HL-60 (cell line): ENCODE measurements around the gene RUNDC1.
"Not testable (repeated sequence)": the region's sequence is repeated elsewhere in the genome, so short reads cannot be mapped to it uniquely, and the experiment has no call there.

Experiments
- DNase-seq, 2 experiments: peaks; one replicate each; pipeline ENCODE4 v3.0.0-alpha.2; 2010 to 2020; ENCODE audit warnings: low read depth in 1 of 2, low spot score in 1 of 2
- H3K27ac ChIP-seq: fragments of 250-450 bp; sonication (Bioruptor Pico); replicated peaks from 2 replicates; pipeline ENCODE4 v1.5.1; 2020; ENCODE audit warnings: mild to moderate bottlenecking, moderate library complexity
- H3K27me3 ChIP-seq: fragments of 250-450 bp; sonication (Bioruptor Pico); 2 replicates; pipeline ENCODE4 v1.5.1; 2021; ENCODE audit warnings: mild to moderate bottlenecking, moderate library complexity; ENCODE audit not compliant: insufficient read depth, poor library complexity, severe bottlenecking
- H3K4me3 ChIP-seq: replicated peaks from 2 replicates; pipeline ENCODE4 v1.5.1; 2011; ENCODE audit warnings: mild to moderate bottlenecking, control low read depth, low read length; ENCODE audit not compliant: insufficient read depth
- GABPA ChIP-seq: IDR thresholded peaks from 2 replicates; pipeline ENCODE4 v1.6.1; 2012; ENCODE audit warnings: low read depth
- POLR2AphosphoS5 ChIP-seq: IDR thresholded peaks from 2 replicates; pipeline ENCODE4 v1.6.1; 2012; ENCODE audit warnings: low read depth
- SPI1 ChIP-seq: IDR thresholded peaks from 2 replicates; pipeline ENCODE4 v1.6.1; 2012; ENCODE audit warnings: low read depth, mild to moderate bottlenecking, borderline replicate concordance
- TF ChIP-seq, protein P1 (sequence below): IDR thresholded peaks from one replicate; pipeline ENCODE4 v1.5.1; 2011; ENCODE audit warnings: low read length, control low read depth, inconsistent platforms; ENCODE audit not compliant: insufficient read depth
- TF ChIP-seq, protein P2 (sequence below): IDR thresholded peaks from 2 replicates; pipeline ENCODE4 v1.6.1; 2012; ENCODE audit warnings: low read depth; ENCODE audit not compliant: insufficient replicate concordance

RUNDC1 gene

DNA sequence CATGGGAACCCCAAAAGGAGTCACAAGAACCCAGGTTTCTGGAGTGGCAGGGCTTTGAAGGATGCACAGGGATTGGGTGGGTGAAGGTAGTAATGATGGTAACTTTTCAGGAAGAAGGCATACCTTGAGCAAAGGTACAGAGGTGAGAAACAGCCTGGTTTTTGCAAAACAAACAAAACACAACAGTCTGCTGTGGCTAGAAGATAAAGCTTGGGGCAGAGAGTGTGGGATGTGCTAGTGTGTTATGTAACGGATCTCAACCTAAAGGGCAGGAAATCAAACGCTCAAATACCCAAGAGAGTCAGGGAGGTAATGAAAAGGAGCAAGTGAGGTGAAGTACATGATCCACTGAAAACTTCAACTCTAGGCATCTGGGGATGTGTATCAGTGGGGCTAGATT is 5.1 kb upstream of the RUNDC1 start:
- Histone ChIP-seq H3K27me3 (no peaks in the 10 kb centered on the region), H3K4me3 (no peak overlapping the region), H3K27ac (no peak overlapping the region)
- TF ChIP-seq SPI1 (no peak), POLR2AphosphoS5 (no peak), GABPA (no peak)
- TF ChIP-seq, protein P1, sequence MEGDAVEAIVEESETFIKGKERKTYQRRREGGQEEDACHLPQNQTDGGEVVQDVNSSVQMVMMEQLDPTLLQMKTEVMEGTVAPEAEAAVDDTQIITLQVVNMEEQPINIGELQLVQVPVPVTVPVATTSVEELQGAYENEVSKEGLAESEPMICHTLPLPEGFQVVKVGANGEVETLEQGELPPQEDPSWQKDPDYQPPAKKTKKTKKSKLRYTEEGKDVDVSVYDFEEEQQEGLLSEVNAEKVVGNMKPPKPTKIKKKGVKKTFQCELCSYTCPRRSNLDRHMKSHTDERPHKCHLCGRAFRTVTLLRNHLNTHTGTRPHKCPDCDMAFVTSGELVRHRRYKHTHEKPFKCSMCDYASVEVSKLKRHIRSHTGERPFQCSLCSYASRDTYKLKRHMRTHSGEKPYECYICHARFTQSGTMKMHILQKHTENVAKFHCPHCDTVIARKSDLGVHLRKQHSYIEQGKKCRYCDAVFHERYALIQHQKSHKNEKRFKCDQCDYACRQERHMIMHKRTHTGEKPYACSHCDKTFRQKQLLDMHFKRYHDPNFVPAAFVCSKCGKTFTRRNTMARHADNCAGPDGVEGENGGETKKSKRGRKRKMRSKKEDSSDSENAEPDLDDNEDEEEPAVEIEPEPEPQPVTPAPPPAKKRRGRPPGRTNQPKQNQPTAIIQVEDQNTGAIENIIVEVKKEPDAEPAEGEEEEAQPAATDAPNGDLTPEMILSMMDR: no peak
- TF ChIP-seq, protein P2, sequence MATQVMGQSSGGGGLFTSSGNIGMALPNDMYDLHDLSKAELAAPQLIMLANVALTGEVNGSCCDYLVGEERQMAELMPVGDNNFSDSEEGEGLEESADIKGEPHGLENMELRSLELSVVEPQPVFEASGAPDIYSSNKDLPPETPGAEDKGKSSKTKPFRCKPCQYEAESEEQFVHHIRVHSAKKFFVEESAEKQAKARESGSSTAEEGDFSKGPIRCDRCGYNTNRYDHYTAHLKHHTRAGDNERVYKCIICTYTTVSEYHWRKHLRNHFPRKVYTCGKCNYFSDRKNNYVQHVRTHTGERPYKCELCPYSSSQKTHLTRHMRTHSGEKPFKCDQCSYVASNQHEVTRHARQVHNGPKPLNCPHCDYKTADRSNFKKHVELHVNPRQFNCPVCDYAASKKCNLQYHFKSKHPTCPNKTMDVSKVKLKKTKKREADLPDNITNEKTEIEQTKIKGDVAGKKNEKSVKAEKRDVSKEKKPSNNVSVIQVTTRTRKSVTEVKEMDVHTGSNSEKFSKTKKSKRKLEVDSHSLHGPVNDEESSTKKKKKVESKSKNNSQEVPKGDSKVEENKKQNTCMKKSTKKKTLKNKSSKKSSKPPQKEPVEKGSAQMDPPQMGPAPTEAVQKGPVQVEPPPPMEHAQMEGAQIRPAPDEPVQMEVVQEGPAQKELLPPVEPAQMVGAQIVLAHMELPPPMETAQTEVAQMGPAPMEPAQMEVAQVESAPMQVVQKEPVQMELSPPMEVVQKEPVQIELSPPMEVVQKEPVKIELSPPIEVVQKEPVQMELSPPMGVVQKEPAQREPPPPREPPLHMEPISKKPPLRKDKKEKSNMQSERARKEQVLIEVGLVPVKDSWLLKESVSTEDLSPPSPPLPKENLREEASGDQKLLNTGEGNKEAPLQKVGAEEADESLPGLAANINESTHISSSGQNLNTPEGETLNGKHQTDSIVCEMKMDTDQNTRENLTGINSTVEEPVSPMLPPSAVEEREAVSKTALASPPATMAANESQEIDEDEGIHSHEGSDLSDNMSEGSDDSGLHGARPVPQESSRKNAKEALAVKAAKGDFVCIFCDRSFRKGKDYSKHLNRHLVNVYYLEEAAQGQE: no peak
- no peak for DNase-seq

DNA sequence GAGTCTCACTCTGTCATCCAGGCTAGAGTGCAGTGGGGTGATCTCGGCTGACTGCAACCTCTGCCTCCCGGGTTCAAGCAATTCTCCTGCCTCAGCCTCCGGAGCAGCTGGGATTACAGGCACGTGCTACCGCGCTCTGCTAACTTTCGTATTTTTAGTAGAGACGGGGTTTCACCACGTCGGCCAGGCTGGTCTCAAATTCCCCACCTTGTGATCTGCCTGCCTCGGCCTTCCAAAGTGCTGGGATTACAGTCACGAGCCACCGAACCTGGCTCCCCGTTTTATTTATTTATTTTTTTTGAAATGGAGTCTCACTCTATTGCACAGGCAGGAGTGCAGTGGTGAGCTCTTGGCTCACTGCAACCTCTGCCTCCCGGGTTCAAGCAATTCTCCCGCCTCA is 4.7 kb upstream of the RUNDC1 start:
- H3K27me3 ChIP-seq, DNase-seq, H3K4me3 ChIP-seq, H3K27ac ChIP-seq: not testable (repeated sequence)

DNA sequence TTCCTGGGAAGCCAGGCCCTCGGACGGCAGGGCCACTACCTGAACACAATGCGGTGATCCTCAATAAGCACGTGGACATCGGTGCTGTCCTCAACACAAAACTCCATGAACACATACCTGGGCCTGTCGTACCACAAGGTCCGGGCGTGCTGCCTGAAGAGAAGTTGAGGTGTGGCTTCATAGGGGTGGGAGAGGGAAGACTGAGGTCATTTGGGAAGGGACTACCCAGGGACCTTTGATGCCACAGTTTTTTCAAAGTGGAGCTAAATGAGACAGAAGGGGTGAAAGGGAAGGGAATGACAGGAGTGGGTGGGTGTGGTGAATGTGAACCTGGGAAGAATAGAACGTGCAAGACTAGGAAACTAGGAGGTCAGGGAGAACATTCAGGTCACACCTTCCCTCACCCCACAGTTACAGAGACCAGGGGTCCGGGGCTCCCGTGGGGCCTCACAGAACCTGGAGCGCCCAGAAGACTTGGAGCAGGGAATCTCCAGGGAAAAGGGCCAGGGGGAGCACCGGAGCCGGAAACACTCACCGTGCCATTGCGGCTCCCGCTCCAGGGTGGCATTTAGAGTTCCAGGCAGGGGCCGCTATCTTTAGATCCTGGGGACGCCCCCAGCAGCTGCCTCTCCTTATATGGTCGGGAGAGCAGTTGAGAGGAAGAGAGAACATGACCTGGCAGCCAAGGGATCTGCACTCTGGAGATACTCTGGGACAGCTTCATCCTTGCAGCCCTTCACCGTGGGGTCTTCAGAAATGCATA is 673 bp upstream of the RUNDC1 start, which contains the start of gene PTGES3L:
Gene PTGES3L, minus strand, starts transcription at position 570 of the 763 bp plus-strand sequence. Its CDS starts 27 bp downstream, at position 543.
- TF ChIP-seq GABPA: 0 out of 2 replicates have a peak, but pooled peaks have one; percentile 17
- TF ChIP-seq, protein P1: no peak
- TF ChIP-seq POLR2AphosphoS5: no peak
- TF ChIP-seq SPI1: no peak
- H3K27me3 ChIP-seq: no peaks in the 10 kb centered on the region
- peak within 1 kb of the TSS; percentile 79 for H3K27ac ChIP-seq
- H3K4me3 ChIP-seq: peak within 1 kb of the TSS; percentile 93
- peak in 1 of 2 experiments; percentile 32 for DNase-seq

DNA sequence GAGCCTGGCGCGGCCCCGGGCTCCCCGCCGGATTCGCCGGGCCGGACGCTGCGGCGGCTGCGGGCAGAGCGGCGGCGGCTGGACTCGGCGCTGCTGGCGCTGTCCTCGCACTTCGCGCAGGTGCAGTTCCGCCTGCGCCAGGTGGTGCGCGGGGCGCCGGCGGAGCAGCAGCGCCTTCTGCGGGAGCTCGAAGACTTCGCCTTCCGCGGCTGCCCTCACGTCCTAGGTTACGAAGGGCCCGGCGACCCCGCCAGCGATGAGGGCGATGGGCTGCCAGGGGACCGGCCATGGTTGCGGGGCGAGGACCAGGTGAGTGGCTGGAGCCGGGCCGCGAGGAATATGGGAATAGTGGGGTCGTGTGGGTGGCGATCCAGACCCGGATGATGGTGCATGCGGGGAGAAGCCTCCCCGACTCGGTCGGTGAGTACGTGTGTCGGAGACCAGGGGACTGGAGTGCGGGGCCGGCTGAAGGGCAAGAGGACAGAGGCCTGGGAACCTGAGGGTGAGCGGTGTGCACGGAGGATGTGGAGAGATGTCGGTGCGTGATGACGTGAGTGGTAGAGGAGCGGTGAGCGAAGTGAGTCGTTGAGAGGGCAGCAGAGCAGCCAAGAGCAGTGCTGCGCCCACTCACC is 517 bp downstream of the RUNDC1 start:
- H3K27me3 ChIP-seq: no peaks in the 10 kb centered on the region
- peak in 1 of 2 experiments; percentile 64 for DNase-seq
- peak overlapping the region; percentile 93 for H3K4me3 ChIP-seq
- TF ChIP-seq, protein P2: no peak
- TF ChIP-seq GABPA (no peak), POLR2AphosphoS5 (no peak), SPI1 (no peak)
- TF ChIP-seq, protein P1: no peak
- H3K27ac ChIP-seq: peak overlapping the region; percentile 79
